ENCODE results near the gene BUD23.

BUD23 gene

GRCh38 chr7:73659983-73660382 is 23.4 kb upstream of the BUD23 start:
- TF ChIP-seq POLR2AphosphoS5 (IDR thresholded peaks at IDR 0.05; ENCODE audit: low read depth, low read length) (no peak), TAF1 (IDR thresholded peaks at IDR 0.05; ENCODE audit: borderline replicate concordance, insufficient read depth, low read length) (no peak), FOXP2 (optimal IDR thresholded peaks at IDR 0.05; ENCODE audit: borderline replicate concordance, extremely low read depth, extremely low read length, insufficient read depth) (no peak), SIN3A (IDR thresholded peaks at IDR 0.05; ENCODE audit: borderline replicate concordance, insufficient read depth, low read length) (no peak)
- TF ChIP-seq, protein P1, sequence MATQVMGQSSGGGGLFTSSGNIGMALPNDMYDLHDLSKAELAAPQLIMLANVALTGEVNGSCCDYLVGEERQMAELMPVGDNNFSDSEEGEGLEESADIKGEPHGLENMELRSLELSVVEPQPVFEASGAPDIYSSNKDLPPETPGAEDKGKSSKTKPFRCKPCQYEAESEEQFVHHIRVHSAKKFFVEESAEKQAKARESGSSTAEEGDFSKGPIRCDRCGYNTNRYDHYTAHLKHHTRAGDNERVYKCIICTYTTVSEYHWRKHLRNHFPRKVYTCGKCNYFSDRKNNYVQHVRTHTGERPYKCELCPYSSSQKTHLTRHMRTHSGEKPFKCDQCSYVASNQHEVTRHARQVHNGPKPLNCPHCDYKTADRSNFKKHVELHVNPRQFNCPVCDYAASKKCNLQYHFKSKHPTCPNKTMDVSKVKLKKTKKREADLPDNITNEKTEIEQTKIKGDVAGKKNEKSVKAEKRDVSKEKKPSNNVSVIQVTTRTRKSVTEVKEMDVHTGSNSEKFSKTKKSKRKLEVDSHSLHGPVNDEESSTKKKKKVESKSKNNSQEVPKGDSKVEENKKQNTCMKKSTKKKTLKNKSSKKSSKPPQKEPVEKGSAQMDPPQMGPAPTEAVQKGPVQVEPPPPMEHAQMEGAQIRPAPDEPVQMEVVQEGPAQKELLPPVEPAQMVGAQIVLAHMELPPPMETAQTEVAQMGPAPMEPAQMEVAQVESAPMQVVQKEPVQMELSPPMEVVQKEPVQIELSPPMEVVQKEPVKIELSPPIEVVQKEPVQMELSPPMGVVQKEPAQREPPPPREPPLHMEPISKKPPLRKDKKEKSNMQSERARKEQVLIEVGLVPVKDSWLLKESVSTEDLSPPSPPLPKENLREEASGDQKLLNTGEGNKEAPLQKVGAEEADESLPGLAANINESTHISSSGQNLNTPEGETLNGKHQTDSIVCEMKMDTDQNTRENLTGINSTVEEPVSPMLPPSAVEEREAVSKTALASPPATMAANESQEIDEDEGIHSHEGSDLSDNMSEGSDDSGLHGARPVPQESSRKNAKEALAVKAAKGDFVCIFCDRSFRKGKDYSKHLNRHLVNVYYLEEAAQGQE (IDR thresholded peaks at IDR 0.05; ENCODE audit: insufficient read depth in 1 of 2, low read depth in 2 of 2, low read length in 2 of 2) = no peak

DNA sequence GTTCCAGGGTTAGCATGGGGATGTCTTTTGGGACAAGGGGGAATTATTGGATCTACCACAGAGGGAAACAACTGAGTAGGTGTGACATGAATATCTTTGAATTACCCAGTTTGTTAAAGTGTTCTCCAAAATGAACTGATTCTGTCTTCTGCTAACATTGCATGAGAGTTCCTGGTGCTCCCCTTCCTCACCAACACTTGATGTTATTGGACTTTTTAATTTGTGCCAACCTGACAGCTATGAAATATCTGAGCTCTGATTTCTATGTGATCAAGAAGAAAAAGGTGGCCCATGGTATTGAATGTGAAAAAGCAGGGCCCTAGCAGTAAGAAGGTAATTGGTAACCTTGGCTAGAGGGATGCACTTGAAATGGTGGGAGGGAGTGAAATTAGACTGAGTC is 20.4 kb upstream of the BUD23 start:
- TF ChIP-seq POLR2AphosphoS5 (IDR thresholded peaks at IDR 0.05; ENCODE audit: low read depth, low read length) (no peak), FOXP2 (optimal IDR thresholded peaks at IDR 0.05; ENCODE audit: borderline replicate concordance, extremely low read depth, extremely low read length, insufficient read depth) (no peak), SIN3A (IDR thresholded peaks at IDR 0.05; ENCODE audit: borderline replicate concordance, insufficient read depth, low read length) (no peak), TAF1 (IDR thresholded peaks at IDR 0.05; ENCODE audit: borderline replicate concordance, insufficient read depth, low read length) (no peak)
- TF ChIP-seq, protein P1 (IDR thresholded peaks at IDR 0.05; ENCODE audit: insufficient read depth in 1 of 2, low read depth in 2 of 2, low read length in 2 of 2) = no peak

DNA sequence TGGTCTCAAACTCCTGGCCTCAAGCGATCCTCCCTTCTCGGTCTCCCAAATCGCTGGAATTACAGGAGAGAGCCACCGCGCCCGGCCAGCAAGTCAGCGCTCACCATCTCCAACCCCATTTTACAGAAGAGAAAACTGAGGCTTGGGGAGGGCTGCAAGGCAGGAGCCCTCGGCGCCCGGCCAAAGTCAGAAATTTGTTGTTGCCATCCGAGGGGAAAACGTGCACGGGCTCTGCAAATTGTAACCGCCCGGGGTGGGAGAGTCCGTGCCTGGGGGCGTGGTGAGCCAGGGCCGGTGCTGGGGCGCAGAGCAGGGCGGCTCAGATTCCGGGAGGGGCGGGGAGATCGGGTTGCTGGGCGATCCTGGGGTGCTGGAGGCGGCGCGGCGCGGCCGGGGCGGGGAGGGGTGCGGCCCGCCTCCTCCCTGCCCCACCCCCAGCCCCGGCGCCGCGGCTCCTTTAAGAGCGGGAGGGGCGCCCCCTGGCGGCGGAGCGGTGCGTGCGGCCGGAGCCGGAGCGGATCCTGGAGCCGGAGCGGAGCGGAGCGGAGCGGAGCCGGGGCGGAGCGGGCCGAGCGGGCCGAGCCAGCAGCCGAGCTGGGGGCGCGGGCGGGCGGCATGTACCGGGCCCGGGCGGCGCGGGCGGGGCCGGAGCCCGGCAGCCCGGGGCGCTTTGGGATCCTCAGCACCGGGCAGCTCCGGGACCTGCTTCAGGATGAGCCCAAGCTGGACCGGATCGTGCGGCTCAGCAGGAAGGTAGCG is 15.9 kb upstream of the BUD23 start, which contains the start of gene VPS37D:
VPS37D (plus strand) TSS at position 488 of the 759 bp plus-strand sequence; CDS start at position 616, 128 bp downstream.
- TF ChIP-seq TAF1 (IDR thresholded peaks at IDR 0.05; ENCODE audit: borderline replicate concordance, insufficient read depth, low read length) = no peak
- TF ChIP-seq SIN3A (IDR thresholded peaks at IDR 0.05; ENCODE audit: borderline replicate concordance, insufficient read depth, low read length) = peak; percentile 80; the same call in 1 of the 2 replicates

- no peak for TF ChIP-seq TAF1 (IDR thresholded peaks at IDR 0.05; ENCODE audit: borderline replicate concordance, insufficient read depth, low read length)
- TF ChIP-seq, protein P1 (IDR thresholded peaks at IDR 0.05; ENCODE audit: insufficient read depth in 1 of 2, low read depth in 2 of 2, low read length in 2 of 2) = no peak
- TF ChIP-seq FOXP2 (optimal IDR thresholded peaks at IDR 0.05; ENCODE audit: borderline replicate concordance, extremely low read depth, extremely low read length, insufficient read depth) = no peak
- TF ChIP-seq SIN3A (IDR thresholded peaks at IDR 0.05; ENCODE audit: borderline replicate concordance, insufficient read depth, low read length) = no peak
- TF ChIP-seq POLR2AphosphoS5 (IDR thresholded peaks at IDR 0.05; ENCODE audit: low read depth, low read length) = no peak
Measured at GRCh38 chr7:73668103-73668885, 15.1 kb upstream of the BUD23 start.

DNA sequence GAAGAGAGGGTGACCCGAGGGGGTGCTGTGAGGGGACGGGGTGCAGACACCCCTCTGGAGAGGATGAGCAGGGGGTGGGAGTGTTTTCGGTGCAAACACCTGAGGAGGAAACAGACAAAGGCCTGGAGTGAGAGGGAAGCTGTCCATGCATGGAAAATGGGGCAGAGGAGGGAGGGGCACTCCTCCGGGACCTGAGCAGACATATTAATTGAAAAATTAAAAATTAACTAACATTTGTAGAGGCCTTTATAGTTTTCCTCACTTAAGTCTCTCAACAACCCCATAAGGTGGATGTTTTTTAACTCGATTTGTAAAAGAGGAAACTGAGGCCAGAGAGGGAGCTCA is 14.5 kb upstream of the BUD23 start:
- TF ChIP-seq FOXP2 (optimal IDR thresholded peaks at IDR 0.05; ENCODE audit: borderline replicate concordance, extremely low read depth, extremely low read length, insufficient read depth) (no peak), TAF1 (IDR thresholded peaks at IDR 0.05; ENCODE audit: borderline replicate concordance, insufficient read depth, low read length) (no peak), SIN3A (IDR thresholded peaks at IDR 0.05; ENCODE audit: borderline replicate concordance, insufficient read depth, low read length) (no peak), POLR2AphosphoS5 (IDR thresholded peaks at IDR 0.05; ENCODE audit: low read depth, low read length) (no peak)
- TF ChIP-seq, protein P1 (IDR thresholded peaks at IDR 0.05; ENCODE audit: insufficient read depth in 1 of 2, low read depth in 2 of 2, low read length in 2 of 2) = no peak

Measured in PFSK-1 (cell line).